Measurements from ENCODE around the gene WDFY2.

DNA sequence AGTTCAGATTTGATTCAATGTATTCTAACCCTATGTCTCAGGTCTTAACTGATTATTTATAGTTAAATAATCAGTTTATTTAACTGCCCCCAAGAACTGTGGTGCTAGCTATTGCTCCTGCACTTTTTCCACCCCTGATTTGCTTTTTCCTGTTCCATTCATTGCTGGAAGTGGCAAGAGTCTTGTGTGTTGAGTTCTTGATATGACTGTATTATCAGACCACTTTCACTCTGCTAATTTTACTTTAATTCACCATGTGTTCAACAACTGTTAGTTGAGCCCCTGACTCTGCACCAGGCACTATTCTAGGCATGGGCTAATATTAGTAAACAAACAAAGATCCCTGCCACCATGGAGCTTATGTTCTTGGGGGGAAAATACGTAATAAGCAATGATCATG is 39.9 kb downstream of the WDFY2 start:
- TF ChIP-seq EZH2 (IDR thresholded peaks at IDR 0.05; ENCODE audit: insufficient read depth, poor library complexity, severe bottlenecking), result no peak
- TF ChIP-seq EZH2phosphoT487 (IDR thresholded peaks at IDR 0.05; ENCODE audit: insufficient read depth, low read depth), result no peak

All from GM23248 (cell line).